ENCODE measurements around the gene TYRP1.

Gene TYRP1

GRCh38 chr9:12698266-12698665 lies 5.1 kb downstream of the TYRP1 start:
- no peak for DNase-seq

- DNase-seq = no peak
These were observed 5.8 kb downstream of the TYRP1 start for GRCh38 chr9:12698986-12699385.

- no peak for DNase-seq
These were observed 6.3 kb downstream of the TYRP1 start for GRCh38 chr9:12699529-12699928.

GRCh38 chr9:12701126-12701525 lies 7.9 kb downstream of the TYRP1 start:
- no peak for DNase-seq

- DNase-seq = no peak
These were observed 9.1 kb downstream of the TYRP1 start for GRCh38 chr9:12702160-12702758.

GRCh38 chr9:12703996-12704395 lies 10.8 kb downstream of the TYRP1 start:
- no peak for DNase-seq

- no peak for DNase-seq
These were observed 12.7 kb downstream of the TYRP1 start for GRCh38 chr9:12705738-12706391.

GRCh38 chr9:12708562-12709298 lies 15.5 kb downstream of the TYRP1 start:
- no peak for DNase-seq

GRCh38 chr9:12712532-12712931 lies 19.3 kb downstream of the TYRP1 start:
- DNase-seq = no peak

GRCh38 chr9:12715268-12715667 lies 22.1 kb downstream of the TYRP1 start:
- no peak for DNase-seq

- DNase-seq = no peak
These were observed 23.8 kb downstream of the TYRP1 start for GRCh38 chr9:12716823-12717600.

GRCh38 chr9:12717907-12718306 lies 24.7 kb downstream of the TYRP1 start:
- no peak for DNase-seq

GRCh38 chr9:12718482-12719026 lies 25.4 kb downstream of the TYRP1 start:
- no peak for DNase-seq

GRCh38 chr9:12719431-12719830 lies 26.2 kb downstream of the TYRP1 start:
- no peak for DNase-seq

- DNase-seq = no peak
These were observed 27.4 kb downstream of the TYRP1 start for GRCh38 chr9:12720551-12720950.

- no peak for DNase-seq
These were observed 28.9 kb downstream of the TYRP1 start for GRCh38 chr9:12722131-12722530.

- no peak for DNase-seq
These were observed 30.3 kb downstream of the TYRP1 start for GRCh38 chr9:12723409-12724028.

GRCh38 chr9:12726795-12727194 lies 33.6 kb downstream of the TYRP1 start:
- DNase-seq = no peak

- DNase-seq = no peak
These were observed 37.0 kb downstream of the TYRP1 start for GRCh38 chr9:12730198-12730597.

GRCh38 chr9:12730927-12731326 lies 37.7 kb downstream of the TYRP1 start:
- no peak for DNase-seq

GRCh38 chr9:12732971-12733370 lies 39.8 kb downstream of the TYRP1 start:
- DNase-seq = no peak

- DNase-seq = no peak
These were observed 42.5 kb downstream of the TYRP1 start for GRCh38 chr9:12735665-12736064.

- no peak for DNase-seq
These were observed 44.7 kb downstream of the TYRP1 start for GRCh38 chr9:12737871-12738270.
